Renal pelvis (tissue), 4 donors: ENCODE data around the gene MYB. TPM values are rescaled to one million over a fixed set of nuclear protein-coding genes. Genes with fewer than 3 reads are reported as not detected.

Source experiments
- DNase-seq: peaks from one replicate; pipeline ENCODE4 v3.0.0-alpha.2; 2013
- polyA plus RNA-seq, 3 donors: library from polyadenylated mRNA; unstranded; fragments of 120-200 nt; gene quantifications; one replicate each; pipeline ENCODE4 v1.2.1, GENCODE V29; 2013; ENCODE audit not compliant: insufficient read length in 3 of 3

The MYB gene
- polyA plus RNA-seq, 3 donors: 3.9 to 5.7 (median 4.3) TPM

- no peak for DNase-seq
These were observed 69.1 kb downstream of the MYB start for GRCh38 chr6:135250234-135250633.

GRCh38 chr6:135250751-135251497 lies 69.8 kb downstream of the MYB start:
- DNase-seq: no peak

GRCh38 chr6:135251498-135252441 lies 70.7 kb downstream of the MYB start:
- no peak for DNase-seq

GRCh38 chr6:135254471-135254870 lies 73.4 kb downstream of the MYB start:
- no peak for DNase-seq

GRCh38 chr6:135256866-135257265 lies 75.8 kb downstream of the MYB start:
- no peak for DNase-seq

- DNase-seq: no peak
These were observed 76.7 kb downstream of the MYB start for GRCh38 chr6:135257631-135258405.

GRCh38 chr6:135258970-135259369 lies 77.9 kb downstream of the MYB start:
- DNase-seq: no peak

- DNase-seq: no peak
These were observed 79.5 kb downstream of the MYB start for GRCh38 chr6:135260612-135261011.

- DNase-seq: no peak
These were observed 81.0 kb downstream of the MYB start for GRCh38 chr6:135261872-135262725.

- DNase-seq: no peak
These were observed 84.2 kb downstream of the MYB start for GRCh38 chr6:135265278-135265677.

- DNase-seq: no peak
These were observed 85.6 kb downstream of the MYB start for GRCh38 chr6:135266675-135267074.

GRCh38 chr6:135267085-135267484 lies 86.0 kb downstream of the MYB start:
- no peak for DNase-seq

GRCh38 chr6:135268263-135268662 lies 87.2 kb downstream of the MYB start:
- DNase-seq: no peak

- no peak for DNase-seq
These were observed 87.6 kb downstream of the MYB start for GRCh38 chr6:135268740-135269139.

Other genes starting within 250 kb of the MYB start
- 10 to 100 TPM; 28.0 to 49.0 (median 37.3) TPM for gene ALDH8A1, start 231.2 kb upstream of the MYB start, polyA plus RNA-seq
- gene HBS1L, start 126.5 kb upstream of the MYB start, polyA plus RNA-seq: 10 to 100 TPM; 58.8 to 78.3 (median 69.9) TPM